DND-41 (cell line): ENCODE results near the gene CPEB1.

Experiments
- ATAC-seq: fragments of 200-7000 bp; cut with Tn5 transposase; 3 replicates; pipeline ENCODE4 v1.9.1; 2021; ENCODE audit warnings: low read depth; ENCODE audit not compliant: insufficient read depth
- DNase-seq: peaks from one replicate; pipeline ENCODE4 v3.0.0-alpha.2; 2020
- H2AFZ ChIP-seq: 2 replicates; pipeline ENCODE4 v1.6.0; 2012; ENCODE audit warnings: low read depth, low read length
- H3K27ac ChIP-seq: 2 replicates; pipeline ENCODE4 v1.5.1; 2012; ENCODE audit warnings: low read length, inconsistent platforms
- H3K27me3 ChIP-seq: fragments of 200-600 bp; sonication (generic); 2 replicates; pipeline ENCODE4 v1.6.0; 2012; ENCODE audit warnings: low read length, mild to moderate bottlenecking, inconsistent platforms; ENCODE audit not compliant: insufficient read depth, poor library complexity
- H3K36me3 ChIP-seq: 2 replicates; pipeline ENCODE4 v1.5.1; 2012; ENCODE audit warnings: low read length, inconsistent platforms; ENCODE audit not compliant: insufficient read depth
- H3K4me1 ChIP-seq: 2 replicates; pipeline ENCODE4 v1.5.1; 2012; ENCODE audit warnings: mild to moderate bottlenecking, low read length; ENCODE audit not compliant: insufficient read depth
- H3K4me2 ChIP-seq: 2 replicates; pipeline ENCODE4 v1.6.0; 2012; ENCODE audit warnings: mild to moderate bottlenecking, moderate library complexity, low read length, inconsistent platforms; ENCODE audit not compliant: insufficient read depth
- H3K4me3 ChIP-seq, 2 experiments: fragments of 200-600 bp in 1 of 2; shearing (Covaris generic) in 1 of 2; 2 replicates each; pipeline ENCODE4 v1.5.1; 2012 to 2016; ENCODE audit warnings: inconsistent platforms in 2 of 2, low read length in 2 of 2, mild to moderate bottlenecking in 2 of 2, low read depth in 1 of 2, moderate library complexity in 1 of 2
- H3K79me2 ChIP-seq: 2 replicates; pipeline ENCODE4 v1.6.0; 2012; ENCODE audit warnings: low read length, inconsistent platforms; ENCODE audit not compliant: insufficient read depth
- H3K9ac ChIP-seq: 2 replicates; pipeline ENCODE4 v1.6.0; 2012; ENCODE audit warnings: low read depth, mild to moderate bottlenecking, inconsistent platforms, low read length, moderate library complexity
- H3K9me3 ChIP-seq: 2 replicates; pipeline ENCODE4 v1.5.1; 2012; ENCODE audit warnings: low read length, moderate library complexity, mild to moderate bottlenecking, inconsistent platforms; ENCODE audit not compliant: insufficient read depth, severe bottlenecking
- H4K20me1 ChIP-seq: 2 replicates; pipeline ENCODE4 v1.6.0; 2012; ENCODE audit warnings: low read length; ENCODE audit not compliant: insufficient read depth
- EZH2 ChIP-seq: IDR thresholded peaks from 3 replicates; pipeline ENCODE4 v1.6.1; 2012; ENCODE audit warnings: borderline replicate concordance, low read depth, mild to moderate bottlenecking, moderate library complexity, low read length, inconsistent platforms; ENCODE audit not compliant: severe bottlenecking
- TF ChIP-seq, protein P1 (sequence below): IDR thresholded peaks from 2 replicates; pipeline ENCODE4 v1.5.1; 2012; ENCODE audit warnings: borderline replicate concordance, low read length, moderate library complexity, mild to moderate bottlenecking; ENCODE audit not compliant: poor library complexity, severe bottlenecking; ENCODE audit errors: extremely low read depth

The CPEB1 gene

DNA sequence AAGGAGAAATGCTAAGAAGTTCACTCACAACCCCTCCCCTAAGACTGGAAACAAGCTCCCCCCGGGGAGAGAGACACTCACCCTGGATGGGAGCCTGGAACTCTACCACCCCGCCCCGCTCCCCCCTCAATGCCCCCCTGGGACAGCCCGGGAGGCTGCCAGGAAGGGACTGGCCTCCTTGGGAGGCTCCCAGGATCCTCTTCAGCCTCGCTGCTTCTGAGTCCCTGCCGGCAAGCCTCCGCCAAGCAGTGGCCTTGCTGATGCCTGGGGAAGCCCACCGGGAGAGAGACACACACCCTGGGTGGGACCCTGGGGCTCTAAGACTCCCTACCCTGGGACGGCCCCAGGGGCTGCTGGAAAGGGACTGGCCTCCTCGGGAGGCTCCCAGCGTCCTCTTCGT is 33.4 kb downstream of the CPEB1 start:
- TF ChIP-seq, protein P1, sequence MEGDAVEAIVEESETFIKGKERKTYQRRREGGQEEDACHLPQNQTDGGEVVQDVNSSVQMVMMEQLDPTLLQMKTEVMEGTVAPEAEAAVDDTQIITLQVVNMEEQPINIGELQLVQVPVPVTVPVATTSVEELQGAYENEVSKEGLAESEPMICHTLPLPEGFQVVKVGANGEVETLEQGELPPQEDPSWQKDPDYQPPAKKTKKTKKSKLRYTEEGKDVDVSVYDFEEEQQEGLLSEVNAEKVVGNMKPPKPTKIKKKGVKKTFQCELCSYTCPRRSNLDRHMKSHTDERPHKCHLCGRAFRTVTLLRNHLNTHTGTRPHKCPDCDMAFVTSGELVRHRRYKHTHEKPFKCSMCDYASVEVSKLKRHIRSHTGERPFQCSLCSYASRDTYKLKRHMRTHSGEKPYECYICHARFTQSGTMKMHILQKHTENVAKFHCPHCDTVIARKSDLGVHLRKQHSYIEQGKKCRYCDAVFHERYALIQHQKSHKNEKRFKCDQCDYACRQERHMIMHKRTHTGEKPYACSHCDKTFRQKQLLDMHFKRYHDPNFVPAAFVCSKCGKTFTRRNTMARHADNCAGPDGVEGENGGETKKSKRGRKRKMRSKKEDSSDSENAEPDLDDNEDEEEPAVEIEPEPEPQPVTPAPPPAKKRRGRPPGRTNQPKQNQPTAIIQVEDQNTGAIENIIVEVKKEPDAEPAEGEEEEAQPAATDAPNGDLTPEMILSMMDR: no peak
- no peak for ATAC-seq
- Histone ChIP-seq H4K20me1 (no peaks in the 10 kb centered on the region), H3K27ac (no peak overlapping the region), H3K27me3 (no peaks in the 10 kb centered on the region), H3K36me3 (no peaks in the 10 kb centered on the region), H3K4me2 (no peak overlapping the region), H3K9me3 (no peaks in the 10 kb centered on the region), H3K79me2 (no peaks in the 10 kb centered on the region), H3K9ac (no peak overlapping the region), H3K4me3 (no peak overlapping the region), H3K4me1 (no peaks in the 10 kb centered on the region), H2AFZ (no peak overlapping the region)
- DNase-seq: no peak

DNA sequence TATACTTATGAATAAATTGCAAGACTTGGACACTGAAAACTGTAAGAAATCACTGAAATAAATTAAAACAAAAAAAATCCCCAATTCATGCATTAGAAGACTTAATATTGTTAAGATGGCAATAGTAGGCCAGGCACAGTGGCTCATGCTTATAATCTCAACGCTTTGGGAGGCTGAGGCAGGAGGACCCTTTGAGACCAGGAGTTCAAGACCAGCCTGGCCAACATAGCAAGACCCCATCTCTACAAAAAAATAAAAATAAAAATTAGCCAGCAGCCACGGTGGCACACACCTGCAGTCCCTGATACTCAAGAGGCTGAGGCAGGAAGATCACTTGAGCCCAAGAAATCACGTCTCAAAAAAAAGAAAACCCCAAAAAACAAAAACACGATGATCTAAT is 35.8 kb downstream of the CPEB1 start:
- H3K27ac ChIP-seq: no peak overlapping the region
- H2AFZ ChIP-seq: no peak overlapping the region
- H3K36me3 ChIP-seq: no peaks in the 10 kb centered on the region
- no peak for DNase-seq
- no peaks in the 10 kb centered on the region for H3K4me1 ChIP-seq
- H3K9ac ChIP-seq: no peak overlapping the region
- TF ChIP-seq, protein P1: no peak
- TF ChIP-seq EZH2: no peak
- H4K20me1 ChIP-seq: no peaks in the 10 kb centered on the region
- no peaks in the 10 kb centered on the region for H3K27me3 ChIP-seq
- H3K79me2 ChIP-seq: no peaks in the 10 kb centered on the region
- no peak overlapping the region for H3K4me2 ChIP-seq
- no peaks in the 10 kb centered on the region for H3K9me3 ChIP-seq
- ATAC-seq: no peak
- no peak overlapping the region for H3K4me3 ChIP-seq

DNA sequence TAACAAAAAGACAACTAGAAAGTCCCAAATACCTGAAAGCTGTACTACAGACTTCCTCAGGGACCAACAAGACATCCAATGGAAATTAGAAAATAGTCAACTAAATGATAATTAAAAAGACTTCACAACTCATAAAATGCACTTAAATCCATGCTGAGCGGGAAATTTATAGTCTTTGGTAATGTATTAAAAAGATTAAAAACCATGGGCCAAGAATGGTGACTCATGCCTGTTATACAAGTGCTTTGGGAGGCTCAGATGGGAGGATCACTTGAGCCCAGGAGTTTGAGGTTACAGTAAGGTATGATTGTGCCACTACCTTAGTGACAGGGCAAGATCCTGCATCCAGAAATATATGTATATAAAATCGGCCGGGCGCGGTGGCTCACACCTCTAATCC is 45.0 kb downstream of the CPEB1 start:
- no peak overlapping the region for H3K4me2 ChIP-seq
- H3K9me3 ChIP-seq: no peaks in the 10 kb centered on the region
- H3K36me3 ChIP-seq: no peaks in the 10 kb centered on the region
- no peaks in the 10 kb centered on the region for H4K20me1 ChIP-seq
- H3K9ac ChIP-seq: no peak overlapping the region
- H3K4me3 ChIP-seq: no peak overlapping the region
- ATAC-seq: no peak
- H2AFZ ChIP-seq: no peak overlapping the region
- DNase-seq: no peak
- no peaks in the 10 kb centered on the region for H3K27me3 ChIP-seq
- no peak overlapping the region for H3K27ac ChIP-seq
- H3K79me2 ChIP-seq: no peaks in the 10 kb centered on the region
- TF ChIP-seq, protein P1: no peak
- no peak for TF ChIP-seq EZH2
- no peaks in the 10 kb centered on the region for H3K4me1 ChIP-seq

DNA sequence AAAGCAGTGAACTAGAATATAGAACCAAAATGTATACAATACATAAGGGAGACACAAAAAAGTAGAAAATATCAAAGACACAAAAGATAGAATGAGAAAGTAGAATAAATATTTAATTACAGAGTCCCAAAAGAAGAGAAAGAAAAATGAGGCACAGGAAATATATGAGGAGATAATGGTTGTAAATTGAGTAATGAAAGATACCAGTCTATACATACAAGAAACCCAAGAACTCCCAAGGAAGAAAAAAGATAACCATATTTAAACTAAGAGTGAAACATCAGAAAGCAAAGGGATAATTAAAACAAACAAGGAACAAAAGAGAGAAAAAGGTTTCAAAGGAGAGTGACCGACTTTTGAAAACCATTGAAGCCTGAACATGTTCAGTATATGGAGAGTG is 47.3 kb downstream of the CPEB1 start:
- H3K27me3 ChIP-seq: no peaks in the 10 kb centered on the region
- no peak overlapping the region for H2AFZ ChIP-seq
- H3K79me2 ChIP-seq: no peaks in the 10 kb centered on the region
- H3K36me3 ChIP-seq: no peaks in the 10 kb centered on the region
- H3K4me3 ChIP-seq: no peak overlapping the region
- no peaks in the 10 kb centered on the region for H4K20me1 ChIP-seq
- H3K4me2 ChIP-seq: no peak overlapping the region
- no peaks in the 10 kb centered on the region for H3K4me1 ChIP-seq
- H3K9ac ChIP-seq: no peak overlapping the region
- H3K9me3 ChIP-seq: no peaks in the 10 kb centered on the region
- ATAC-seq (no peak), DNase-seq (no peak)
- TF ChIP-seq, protein P1: no peak
- no peak for TF ChIP-seq EZH2
- no peak overlapping the region for H3K27ac ChIP-seq
